Stimulated activated naive CD4-positive, alpha-beta T cell (primary cell): ENCODE data around the gene ANKRD27.
A peak's percentile ranks its signal among the peaks of the same experiment; 100 is the strongest.
"Not testable (repeated sequence)": the region's sequence is repeated elsewhere in the genome, so short reads cannot be mapped to it uniquely, and the experiment has no call there.

Experiments
- DNase-seq, 6 experiments: peaks; one replicate each; lab custom pipeline; 2025; lab: John Stamatoyannopoulos, UW

Gene ANKRD27

DNA sequence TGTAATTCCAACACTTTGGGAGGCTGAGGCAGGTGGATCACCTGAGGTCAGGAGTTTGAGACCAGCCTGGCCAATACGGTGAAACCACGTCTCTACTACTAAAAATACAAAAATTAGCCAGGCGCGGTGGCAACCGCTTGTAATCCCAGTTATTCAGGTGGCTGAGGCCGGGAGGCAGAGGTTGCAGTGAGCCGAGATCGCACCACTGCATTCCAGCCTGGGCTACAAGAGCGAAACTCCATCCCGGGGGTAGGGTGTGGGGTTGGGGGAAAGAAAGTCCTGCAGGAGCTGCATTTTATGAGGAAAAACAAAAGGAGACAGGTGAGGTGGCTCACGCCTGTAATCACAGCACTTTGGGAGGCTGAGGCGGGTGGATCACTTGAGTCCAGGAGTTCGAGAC is 22.6 kb downstream of the ANKRD27 start:
- DNase-seq: not testable (repeated sequence)

DNA sequence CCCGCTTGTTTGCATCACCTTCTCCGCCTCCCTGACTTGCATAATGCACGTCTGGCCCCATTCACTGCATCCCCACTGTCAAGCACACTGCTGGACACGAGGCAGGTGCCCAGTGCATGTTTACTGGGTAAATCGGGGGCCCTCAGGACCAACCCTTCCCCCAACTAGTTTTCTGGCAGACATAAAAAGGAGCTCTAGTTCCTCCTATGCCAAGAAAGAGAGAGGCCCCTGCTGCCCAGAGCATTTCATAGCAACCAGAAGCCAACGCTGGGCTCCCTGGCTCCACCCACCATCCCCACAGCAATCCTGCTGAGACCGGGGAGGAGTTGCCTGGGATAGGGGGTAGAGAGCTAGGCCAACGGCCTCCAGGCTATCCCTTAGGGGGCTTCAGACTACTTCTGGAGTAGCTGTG is 23.2 kb downstream of the ANKRD27 start:
- DNase-seq: no peak

DNA sequence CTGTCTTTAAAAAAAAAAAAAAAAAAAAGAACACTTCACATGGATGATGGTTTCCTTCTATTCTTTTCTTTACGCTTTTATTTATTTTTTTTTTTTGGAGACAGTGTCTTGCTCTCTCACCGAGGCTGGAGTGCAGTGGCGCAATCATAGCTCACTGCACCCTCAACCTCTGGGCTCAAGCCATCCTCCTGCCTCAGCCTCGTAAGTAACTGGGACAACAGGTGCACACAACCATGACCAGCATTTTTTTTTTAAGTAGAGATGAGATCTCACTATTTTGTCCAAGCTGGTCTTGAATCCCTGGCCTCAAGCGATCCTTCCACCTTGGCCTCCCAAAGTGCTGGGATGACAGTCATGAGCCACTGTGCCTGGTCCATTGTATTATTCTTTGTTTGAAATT is 24.3 kb downstream of the ANKRD27 start:
- no peak for DNase-seq

DNA sequence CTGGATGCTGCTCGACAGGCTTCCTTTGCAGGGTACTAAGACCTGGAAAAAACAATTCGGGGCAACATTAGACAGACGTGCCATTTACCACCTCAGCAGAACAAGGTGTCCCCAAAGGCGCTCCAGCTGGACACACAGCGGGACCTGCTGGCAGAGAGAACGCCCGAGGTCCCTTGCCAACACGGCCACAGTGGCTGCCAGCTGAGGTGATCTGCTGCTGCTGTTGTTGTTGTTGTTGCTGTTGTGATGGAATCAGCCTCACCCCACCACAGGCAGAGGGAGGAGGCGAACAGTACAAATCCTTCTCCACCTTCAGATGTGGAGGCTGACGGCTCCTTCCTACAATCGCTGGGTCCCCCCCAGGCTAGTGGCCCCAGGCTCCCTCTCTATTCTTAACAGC is 25.2 kb downstream of the ANKRD27 start:
- DNase-seq: no peak

DNA sequence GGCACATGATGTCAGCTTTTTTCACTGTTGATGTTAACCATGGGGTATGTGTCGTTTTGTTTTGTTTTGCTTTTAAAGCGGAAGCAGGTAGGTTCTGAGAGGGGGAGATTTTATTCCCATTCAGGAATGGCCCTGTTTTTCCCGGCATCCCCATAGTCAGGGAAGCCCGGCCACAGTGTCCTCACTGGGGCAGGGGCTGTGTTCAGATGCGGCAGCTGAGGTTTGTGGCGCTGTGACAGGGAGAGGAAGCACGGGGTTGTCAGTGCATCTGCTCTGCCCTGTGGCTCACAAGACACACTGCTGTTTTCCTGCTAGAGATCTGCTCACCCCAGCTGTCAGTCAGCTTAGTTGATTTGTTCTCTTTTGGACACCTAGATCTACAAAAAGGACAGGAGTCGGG is 27.6 kb downstream of the ANKRD27 start:
- DNase-seq: no peak

DNA sequence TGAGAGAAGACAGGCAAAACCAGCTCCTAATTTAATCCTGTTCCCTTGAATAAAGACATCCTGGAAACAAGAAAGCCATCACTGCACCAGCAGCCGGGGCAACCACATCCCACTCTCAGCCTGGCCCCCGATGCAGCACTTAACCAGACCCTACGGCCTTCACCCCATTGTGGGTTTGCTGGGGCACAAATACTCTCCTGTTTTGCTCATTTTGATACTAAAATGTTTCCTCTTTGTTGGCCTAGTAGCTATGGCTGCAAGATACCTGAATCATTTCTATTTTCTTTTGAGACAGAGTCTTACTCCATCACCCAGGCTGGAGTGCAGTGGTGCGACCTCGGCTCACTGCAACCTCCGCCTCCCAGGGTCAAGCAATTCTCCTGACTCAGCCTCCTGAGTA is 28.4 kb downstream of the ANKRD27 start:
- DNase-seq: no peak

DNA sequence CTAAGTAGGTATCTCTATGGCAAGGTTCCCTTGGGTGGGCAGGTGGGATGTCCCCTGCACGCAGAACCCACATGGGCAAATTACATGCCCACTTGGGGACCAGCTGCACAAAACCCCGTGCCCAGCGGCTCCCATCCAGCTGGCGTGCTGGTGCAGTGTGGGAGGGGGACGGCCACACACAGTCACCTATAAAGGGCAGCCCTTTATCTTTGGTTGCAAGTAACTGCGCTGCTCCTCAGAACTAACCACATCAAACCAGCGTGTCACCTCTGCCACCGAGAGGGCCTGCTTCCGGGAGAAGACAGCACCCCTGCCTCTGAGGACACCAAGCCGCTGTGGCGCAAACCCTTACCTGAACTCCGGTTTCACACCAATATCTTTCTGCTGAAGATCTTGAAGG is 32.2 kb downstream of the ANKRD27 start:
- DNase-seq: peak in 5 of 6 experiments; percentile 35 to 75 (median 49)

DNA sequence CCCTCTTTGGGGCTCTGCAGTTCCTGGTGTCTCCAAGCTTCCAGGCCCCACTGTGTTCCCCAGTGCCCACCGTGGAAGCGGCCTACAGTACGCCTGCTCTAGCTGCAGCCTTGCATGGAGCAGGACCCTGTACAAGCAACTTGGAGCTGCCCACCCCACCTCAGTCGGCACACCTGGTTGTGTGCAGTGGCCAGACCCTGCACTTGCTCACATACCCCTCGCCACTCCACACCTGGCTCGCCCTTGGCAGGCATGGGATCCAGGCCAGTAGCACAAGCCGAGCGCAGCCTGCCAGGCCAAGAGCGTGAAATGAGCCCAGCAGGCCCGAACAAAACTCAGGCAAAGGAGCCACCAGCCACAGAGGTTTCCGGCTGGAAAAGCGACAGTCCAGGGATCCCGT is 36.4 kb downstream of the ANKRD27 start:
- no peak for DNase-seq

DNA sequence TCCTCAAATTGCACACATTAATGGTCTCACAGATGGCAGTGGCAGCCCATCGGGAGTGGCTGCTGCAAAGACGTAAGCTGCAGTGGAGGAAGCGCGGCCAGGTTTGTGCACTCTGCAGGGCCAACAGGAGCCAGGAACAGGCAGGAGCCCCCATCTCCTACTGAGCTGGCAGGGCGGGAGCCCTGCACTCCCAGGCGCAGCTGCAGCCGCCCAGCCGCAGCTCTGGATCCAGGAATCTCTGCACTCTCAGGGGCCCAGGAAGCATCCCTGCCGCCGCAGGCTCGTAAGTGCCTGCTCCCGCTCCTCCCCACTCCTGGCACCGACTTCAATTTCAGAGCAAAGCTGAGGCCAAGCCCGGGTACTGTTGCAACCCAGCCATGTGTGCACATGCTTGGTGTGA is 37.5 kb downstream of the ANKRD27 start:
- DNase-seq: no peak

DNA sequence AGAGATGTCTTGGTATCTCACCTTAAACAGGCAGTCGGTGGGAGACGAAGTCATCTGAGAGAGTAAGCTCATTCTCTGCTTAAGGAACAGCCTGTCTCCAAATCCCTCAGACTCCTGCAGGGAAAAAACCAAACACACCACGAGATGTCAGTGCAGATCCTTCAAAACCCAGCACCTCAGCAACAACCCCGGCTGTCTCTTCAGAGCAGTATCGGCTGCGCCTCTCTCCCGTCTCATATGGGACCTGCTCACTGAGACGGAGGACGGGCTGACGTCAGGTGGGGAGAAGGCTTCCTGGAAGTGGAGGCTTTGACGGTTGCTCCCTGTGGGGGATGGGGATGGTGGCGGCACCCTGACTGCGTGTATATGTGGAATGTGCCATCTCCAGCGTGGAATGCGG is 43.6 kb downstream of the ANKRD27 start:
- no peak for DNase-seq

DNA sequence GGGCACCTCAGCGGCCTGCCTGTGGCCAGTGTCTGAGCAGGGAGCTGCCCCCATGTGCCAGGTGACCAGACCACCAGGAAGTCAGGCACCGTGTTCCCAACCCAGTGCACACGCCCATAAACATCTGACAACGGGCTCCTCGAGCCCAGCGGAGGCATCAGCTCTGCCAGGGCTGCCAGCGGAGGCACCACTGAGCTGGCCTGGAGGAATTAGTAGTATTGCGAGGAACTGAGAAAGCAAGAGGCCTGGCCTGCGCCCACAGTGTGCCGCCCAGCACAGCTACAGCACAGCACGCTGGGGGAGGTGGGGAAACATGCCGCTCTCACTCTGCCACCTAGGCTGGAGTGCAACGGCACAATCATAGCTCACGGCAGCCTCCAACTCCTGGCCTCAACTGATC is 44.6 kb downstream of the ANKRD27 start:
- no peak for DNase-seq

DNA sequence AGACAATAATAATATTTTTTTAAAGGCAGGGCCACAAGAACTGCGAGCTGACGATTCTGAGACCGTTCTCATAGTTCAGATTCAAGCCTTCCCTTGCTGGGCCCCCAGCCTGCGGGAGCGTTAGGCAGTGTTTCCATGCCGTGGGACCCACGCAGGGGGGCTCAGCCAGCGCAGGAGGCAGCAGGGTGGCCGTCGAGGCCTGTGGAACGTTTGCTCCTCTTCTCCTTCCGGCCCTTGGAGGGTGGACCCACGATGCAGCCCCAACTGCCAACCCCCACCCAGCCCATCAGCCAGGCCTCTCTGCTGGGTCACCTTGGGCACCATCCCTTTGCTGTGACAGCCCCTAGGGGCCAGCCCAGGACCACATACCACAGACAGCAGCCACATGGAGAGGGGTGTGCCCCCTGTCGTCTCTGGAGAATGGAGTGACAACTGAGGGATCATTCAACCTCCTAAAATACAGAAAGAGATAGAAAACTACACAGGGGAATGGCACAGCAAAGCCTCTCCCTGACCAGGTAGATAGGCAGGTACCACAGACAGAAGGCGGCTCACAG is 47.2 kb downstream of the ANKRD27 start:
- DNase-seq: no peak

DNA sequence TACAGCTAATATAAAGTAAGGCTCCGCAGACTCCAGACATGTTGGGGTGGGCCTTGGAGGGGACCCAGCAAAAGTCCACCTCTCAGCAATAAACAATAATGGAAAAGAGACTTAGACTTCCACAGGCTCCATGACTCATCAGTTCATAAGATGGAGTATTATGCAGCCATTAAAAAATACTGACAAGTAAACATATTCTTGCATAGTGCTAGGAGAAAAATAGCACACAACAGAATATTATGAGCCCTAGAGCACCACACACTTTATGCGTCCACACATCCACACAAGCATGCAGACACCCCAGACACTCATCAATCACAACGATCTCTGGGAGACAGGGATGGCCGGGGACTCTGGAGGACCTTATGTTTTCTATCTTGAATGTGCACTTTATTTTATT is 48.0 kb downstream of the ANKRD27 start:
- DNase-seq: no peak

DNA sequence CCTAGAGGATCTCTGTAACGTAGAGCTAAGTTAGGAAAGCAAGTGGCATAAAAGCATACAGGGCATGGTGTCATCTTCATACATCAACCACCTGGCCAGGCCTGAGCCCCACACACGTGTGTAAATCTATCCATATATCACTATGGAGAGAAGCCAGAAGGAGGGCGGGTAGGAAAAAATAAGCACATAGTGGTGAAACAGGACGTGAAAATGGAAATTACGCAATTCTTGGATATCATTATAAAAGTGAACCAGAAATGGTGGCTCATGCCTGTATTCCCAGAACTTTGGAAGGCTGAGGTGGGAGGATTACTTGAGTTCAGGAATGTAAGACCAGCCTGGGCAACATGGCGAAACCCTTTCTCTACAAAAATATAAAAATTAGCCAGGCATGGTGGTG is 50.6 kb downstream of the ANKRD27 start:
- DNase-seq: no peak

DNA sequence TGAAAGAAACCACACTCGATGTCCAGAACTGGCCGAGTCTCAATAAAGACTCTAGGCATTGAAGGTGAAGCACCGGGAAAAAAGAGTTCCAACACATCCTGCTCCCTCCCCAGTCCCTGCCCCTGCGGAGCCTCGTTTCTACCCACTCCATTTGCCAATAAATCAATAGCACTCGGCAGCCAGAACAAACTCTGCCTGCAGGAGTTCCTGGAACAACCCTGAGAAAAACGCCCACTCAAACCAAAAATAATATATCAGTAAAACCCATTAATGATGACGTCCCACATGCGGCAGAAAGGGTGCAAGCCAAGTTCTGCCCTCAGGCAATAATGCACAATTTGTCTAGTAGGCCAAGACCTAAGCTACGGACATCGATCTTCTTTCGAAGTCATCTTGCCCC is 53.0 kb downstream of the ANKRD27 start:
- DNase-seq: no peak

DNA sequence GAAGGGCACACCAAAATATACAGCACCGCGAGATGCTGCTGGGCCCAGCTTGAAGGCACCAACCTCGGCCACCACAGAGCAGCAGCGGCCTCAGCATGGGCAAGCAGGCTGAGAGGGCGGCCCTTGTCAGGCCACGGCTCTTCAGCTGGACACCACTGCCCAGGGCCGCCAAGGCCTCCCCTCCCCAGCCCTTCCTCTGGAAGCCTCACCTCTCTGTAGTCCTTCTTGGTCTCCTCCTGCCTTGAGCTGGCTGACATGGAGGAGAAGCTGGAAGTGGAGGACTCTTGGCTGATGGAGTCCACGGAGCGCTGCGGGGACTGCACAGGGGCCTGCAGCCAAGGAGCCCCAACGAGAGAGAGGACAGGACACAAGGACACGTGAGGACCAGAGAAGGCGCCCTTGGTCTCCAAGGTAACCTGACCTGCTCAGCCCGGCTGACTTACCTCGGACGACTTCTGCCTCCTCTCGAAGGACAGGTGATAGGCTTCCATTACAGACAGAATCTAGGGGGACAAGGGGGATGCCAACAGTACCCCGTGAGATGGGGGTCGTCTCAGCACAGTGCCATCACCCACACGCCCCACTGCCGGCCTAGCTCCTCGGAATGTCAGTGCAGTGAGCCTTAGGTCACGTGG is 55.8 kb downstream of the ANKRD27 start:
- no peak for DNase-seq

DNA sequence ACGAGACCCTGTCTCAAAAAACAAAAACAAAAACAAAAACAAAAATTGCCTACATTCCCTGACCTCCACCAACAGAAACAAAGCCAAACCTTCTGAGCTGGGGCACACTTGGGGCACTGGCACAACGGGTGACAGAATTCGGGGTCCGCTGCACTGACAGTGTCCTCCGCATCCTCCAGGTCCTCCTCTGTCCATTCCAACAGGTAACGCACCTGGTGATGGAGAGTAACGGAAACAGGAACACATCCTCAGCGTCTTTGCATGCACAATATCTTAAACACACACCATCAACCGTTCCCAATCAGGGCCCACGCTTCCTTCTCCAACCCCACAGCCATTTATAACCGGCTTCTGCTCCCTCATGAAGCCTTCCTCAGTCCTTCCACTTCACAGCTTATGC is 59.4 kb downstream of the ANKRD27 start:
- no peak for DNase-seq

DNA sequence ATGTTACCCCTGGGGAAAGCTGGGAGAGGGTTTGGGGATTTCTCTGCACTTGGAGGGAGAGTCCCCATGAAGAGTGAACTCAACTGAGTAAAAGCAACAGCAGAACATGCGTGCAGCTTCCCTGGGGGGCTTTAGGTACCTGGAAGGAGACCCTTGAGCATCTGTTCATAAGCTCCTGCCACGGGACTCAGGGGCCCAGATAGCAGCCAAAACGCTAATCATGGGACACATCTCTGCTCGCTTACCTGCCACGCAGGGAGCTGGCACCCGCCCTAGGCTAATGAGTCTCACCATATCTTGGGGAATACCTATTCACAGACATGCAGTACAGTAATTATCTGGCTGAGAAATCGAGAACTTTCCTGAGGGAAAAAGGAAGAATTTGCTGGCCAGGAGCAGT is 60.1 kb downstream of the ANKRD27 start:
- DNase-seq: no peak

DNA sequence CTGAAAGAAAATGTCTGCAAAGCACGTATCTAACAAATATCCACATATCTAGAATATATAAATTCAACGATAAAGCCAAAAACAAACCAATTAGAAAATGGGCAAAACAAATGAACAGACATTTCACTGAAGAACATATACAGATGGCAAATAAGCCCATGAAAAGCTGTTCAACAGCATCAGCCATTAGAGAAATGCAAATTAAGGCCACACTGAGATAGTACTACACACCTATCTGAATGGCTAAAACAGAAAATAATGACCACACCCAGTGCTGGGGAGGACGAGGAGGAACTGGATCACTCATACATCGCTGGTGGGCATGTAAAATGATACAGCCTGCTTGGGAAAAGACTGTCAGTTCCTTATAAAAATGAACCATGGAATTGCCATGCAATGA is 62.0 kb downstream of the ANKRD27 start:
- DNase-seq: no peak

DNA sequence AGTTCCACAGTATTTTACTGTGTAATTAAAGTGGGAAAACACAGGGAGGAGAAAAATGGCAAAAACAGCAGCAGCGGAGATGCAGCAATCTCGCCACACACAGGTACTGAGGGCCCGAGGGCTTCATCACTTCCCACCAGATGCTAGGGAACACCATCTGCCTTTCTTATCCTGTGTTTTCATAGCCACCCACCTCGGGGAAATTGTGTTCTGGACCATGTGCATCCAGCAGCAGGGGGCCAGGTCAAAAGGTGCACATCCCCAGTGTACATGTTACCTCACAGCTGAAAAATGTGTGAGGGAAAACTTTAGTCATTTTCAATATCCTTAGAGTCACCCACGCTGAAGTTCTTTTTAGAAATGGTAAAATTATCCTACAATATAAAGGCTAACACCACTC is 63.8 kb downstream of the ANKRD27 start:
- DNase-seq: no peak

DNA sequence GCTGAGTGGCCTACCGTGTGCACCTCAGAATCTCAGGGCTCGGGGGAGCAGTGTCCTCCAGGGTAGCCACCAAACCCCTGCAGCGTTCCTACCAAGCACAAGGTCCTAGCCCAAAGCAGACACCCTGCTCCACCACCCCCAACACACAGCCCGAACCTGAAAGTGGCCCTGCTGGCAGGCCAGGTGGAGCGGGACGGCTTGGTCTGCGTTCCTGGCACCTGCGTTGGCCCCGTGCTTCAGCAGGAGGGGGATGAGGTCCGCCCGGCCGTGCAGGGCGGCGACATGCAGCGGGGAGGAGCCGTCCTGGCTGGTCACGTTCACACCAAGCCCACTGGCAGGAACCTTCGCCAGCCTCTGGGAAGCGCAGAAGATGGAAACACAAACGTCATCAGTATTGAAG is 67.5 kb downstream of the ANKRD27 start:
- DNase-seq: no peak

DNA sequence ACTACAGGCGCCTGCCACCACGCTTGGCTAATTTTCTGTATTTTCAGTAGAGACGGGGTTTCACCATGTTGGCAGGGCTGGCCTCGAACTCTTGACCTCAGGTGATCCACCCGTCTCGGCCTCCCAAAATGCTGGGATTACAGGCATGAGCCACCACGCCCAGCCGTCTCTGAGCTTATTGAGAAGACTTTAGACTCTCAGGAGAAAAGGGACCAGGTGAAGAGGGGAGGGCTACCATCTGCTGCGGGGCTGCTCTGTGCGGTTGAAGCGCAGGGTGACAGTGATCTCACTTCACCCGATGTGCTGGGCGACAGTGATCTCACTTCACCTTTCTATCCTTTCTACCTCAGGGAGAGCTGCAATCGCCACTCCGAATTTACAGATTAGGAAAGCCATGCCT is 68.7 kb downstream of the ANKRD27 start:
- no peak for DNase-seq

DNA sequence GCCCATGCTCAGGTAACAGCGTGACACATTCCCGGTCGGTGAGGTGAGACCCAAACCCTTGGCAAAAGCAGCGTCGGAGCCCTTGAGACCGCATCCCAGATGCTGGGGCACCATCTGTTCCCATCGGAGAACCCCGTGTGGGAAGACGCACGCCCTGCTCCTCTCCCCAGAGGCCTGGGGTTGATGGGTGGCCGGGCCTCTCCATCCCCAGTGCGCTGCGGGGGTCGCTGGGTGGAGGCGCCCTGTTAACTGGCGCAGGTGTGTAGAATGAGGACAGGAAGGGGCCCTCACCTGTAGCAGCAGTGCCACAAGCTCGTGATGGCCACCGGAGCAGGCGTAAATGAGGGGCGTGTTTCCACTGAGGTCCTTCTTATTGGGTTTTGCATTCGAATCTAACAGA is 69.4 kb downstream of the ANKRD27 start:
- no peak for DNase-seq

DNA sequence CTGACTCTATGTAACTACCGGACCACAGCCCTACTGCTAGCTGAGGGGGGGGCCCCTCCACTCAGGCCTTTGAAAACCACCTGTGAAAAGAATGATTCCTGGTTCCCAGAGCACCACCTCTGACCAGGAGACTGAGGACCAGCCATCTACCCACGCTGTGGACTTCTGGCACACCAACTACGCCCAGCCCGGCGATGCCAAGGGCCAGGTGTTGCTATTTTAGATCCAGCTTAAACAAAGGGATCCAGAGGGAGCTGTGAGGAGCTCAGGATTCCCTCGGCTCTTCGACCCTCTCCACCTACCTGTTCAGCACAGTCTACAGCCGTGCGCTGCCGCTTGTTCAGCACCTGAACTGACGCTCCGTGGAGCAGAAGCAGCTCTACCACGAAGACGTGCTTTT is 71.0 kb downstream of the ANKRD27 start:
- no peak for DNase-seq
